Uterus (tissue), 4 donors: ENCODE measurements around the gene JAZF1. TPM values are rescaled to one million over a fixed set of nuclear protein-coding genes. Genes with fewer than 3 reads are reported as not detected.

Source experiments
- DNase-seq, 2 donors: peaks; one replicate each; pipeline ENCODE4 v3.0.0-alpha.2; 2019 to 2020
- H3K27ac ChIP-seq, 2 donors: fragments of 200-600 bp; sonication (generic); 1 replicate in 1 of 2; 2 replicates in 1 of 2; pipeline ENCODE4 v1.5.1; 2016 to 2018
- H3K27me3 ChIP-seq, 2 donors: fragments of 200-600 bp; sonication (generic); one replicate each; pipeline ENCODE4 v1.5.1; 2018 to 2019; ENCODE audit warnings: control low read depth in 1 of 2
- H3K36me3 ChIP-seq, 2 donors: fragments of 200-600 bp; sonication (generic); one replicate each; pipeline ENCODE4 v1.5.1; 2019; ENCODE audit warnings: control low read depth in 1 of 2
- H3K4me1 ChIP-seq, 2 donors: fragments of 200-600 bp; sonication (generic); one replicate each; pipeline ENCODE4 v1.5.1; 2018 to 2019; ENCODE audit warnings: control low read depth in 1 of 2
- H3K4me3 ChIP-seq, 2 donors: fragments of 200-600 bp; sonication (generic); 1 replicate in 1 of 2; 2 replicates in 1 of 2; pipeline ENCODE4 v1.5.1; 2018 to 2019; ENCODE audit warnings: mild to moderate bottlenecking in 1 of 2
- H3K9me3 ChIP-seq, 2 donors: fragments of 200-600 bp; sonication (generic); one replicate each; pipeline ENCODE4 v1.5.1; 2019; ENCODE audit warnings: control low read depth in 1 of 2
- CTCF ChIP-seq, 4 experiments: fragments of 200-600 bp in 2 of 4; fragments of 450-650 bp in 2 of 4; sonication (generic) in 2 of 4; IDR thresholded peaks; one replicate each; pipeline ENCODE4 v1.5.1; 2016 to 2019; ENCODE audit warnings: antibody characterized with exemption in 4 of 4, mild to moderate bottlenecking in 2 of 4, moderate library complexity in 1 of 4
- POLR2A ChIP-seq, 2 donors: fragments of 450-650 bp; IDR thresholded peaks; one replicate each; pipeline ENCODE4 v1.6.1; 2016; ENCODE audit warnings: antibody characterized with exemption in 2 of 2, mild to moderate bottlenecking in 1 of 2, moderate library complexity in 1 of 2
- intact Hi-C: fragments of 100-400 bp; cut with DNase I; formaldehyde crosslinking; loops from one replicate; pipeline ENCODE4 v1.15.1; 2023; ENCODE audit warnings: low total_unique reads
- total RNA-seq, 4 donors: library from RNA; depleted of rRNA in 3 of 4; stranded (reverse); fragments of >200 nt in 3 of 4; gene quantifications; one replicate each; pipeline versions ENCODE4 v1.1.0 to v1.2.4, GENCODE V29; 2014 to 2023
- donor health status: DM: yes; HTN: yes; CAD: no.

Gene JAZF1
- total RNA-seq, 4 donors from 2014 or later, result 27.6 to 58.5 (median 34.4) TPM

- intact Hi-C loops, result no loop called here
- H3K4me1 ChIP-seq, result peaks cover 0 to 16% of the 10 kb centered on the region in 2 donors
Measured at GRCh38 chr7:28033386-28033785, 147.2 kb downstream of the JAZF1 start.

GRCh38 chr7:28032738-28033380 is 147.7 kb downstream of the JAZF1 start:
- DNase-seq, result no peak
- Histone ChIP-seq H3K4me3 (no peak overlapping the region), H3K27ac (peak overlapping the region in 1 of 2 donors; percentile 77), H3K36me3 (no peaks in the 10 kb centered on the region), H3K9me3 (no peaks in the 10 kb centered on the region), H3K27me3 (no peaks in the 10 kb centered on the region), H3K4me1 (peaks cover 0 to 16% of the 10 kb centered on the region in 2 donors)
- TF ChIP-seq POLR2A (IDR thresholded peaks at IDR 0.05) (no peak), CTCF (IDR thresholded peaks at IDR 0.05) (no peak)
- intact Hi-C loops, result no loop called here

More at GRCh38 chr7:28033386-28033785, 147.2 kb downstream of the JAZF1 start:
- TF ChIP-seq POLR2A (IDR thresholded peaks at IDR 0.05) (no peak), CTCF (IDR thresholded peaks at IDR 0.05) (no peak)
- DNase-seq, result no peak
- H3K27me3 ChIP-seq, result no peaks in the 10 kb centered on the region
- H3K4me3 ChIP-seq, result no peak overlapping the region
- H3K27ac ChIP-seq, result peak overlapping the region in 1 of 2 donors; percentile 77
- no peaks in the 10 kb centered on the region for H3K36me3 ChIP-seq
- H3K9me3 ChIP-seq, result no peaks in the 10 kb centered on the region

- H3K27ac ChIP-seq, result peak overlapping the region; percentile 51 to 66
- H3K36me3 ChIP-seq, result no peaks in the 10 kb centered on the region
- H3K4me3 ChIP-seq, result no peak overlapping the region
- TF ChIP-seq POLR2A (IDR thresholded peaks at IDR 0.05), result no peak
- TF ChIP-seq CTCF (IDR thresholded peaks at IDR 0.05), result no peak
- intact Hi-C loops, result no loop called here
- peaks cover 4 to 6% of the 10 kb centered on the region in 2 donors for H3K4me1 ChIP-seq
- no peak for DNase-seq
- no peaks in the 10 kb centered on the region for H3K27me3 ChIP-seq
- H3K9me3 ChIP-seq, result no peaks in the 10 kb centered on the region
Measured at GRCh38 chr7:28029051-28029450, 151.5 kb downstream of the JAZF1 start.

- Histone ChIP-seq H3K36me3 (no peaks in the 10 kb centered on the region), H3K4me1 (peaks cover 4 to 6% of the 10 kb centered on the region in 2 donors), H3K9me3 (no peaks in the 10 kb centered on the region), H3K4me3 (no peak overlapping the region), H3K27ac (peak overlapping the region in 1 of 2 donors; percentile 66), H3K27me3 (no peaks in the 10 kb centered on the region)
- no peak for DNase-seq
- intact Hi-C loops, result no loop called here
- TF ChIP-seq POLR2A (IDR thresholded peaks at IDR 0.05) (no peak), CTCF (IDR thresholded peaks at IDR 0.05) (no peak)
Measured at GRCh38 chr7:28028471-28028870, 152.1 kb downstream of the JAZF1 start.

- intact Hi-C loops, result no loop called here
- DNase-seq, result no peak
- H3K9me3 ChIP-seq, result no peaks in the 10 kb centered on the region
- H3K36me3 ChIP-seq, result no peaks in the 10 kb centered on the region
- TF ChIP-seq POLR2A (IDR thresholded peaks at IDR 0.05) (no peak), CTCF (IDR thresholded peaks at IDR 0.05) (no peak)
- H3K4me1 ChIP-seq, result peaks cover 4 to 6% of the 10 kb centered on the region in 2 donors
- H3K27ac ChIP-seq, result peak overlapping the region in 1 of 2 donors; percentile 62
- no peaks in the 10 kb centered on the region for H3K27me3 ChIP-seq
- no peak overlapping the region for H3K4me3 ChIP-seq
Measured at GRCh38 chr7:28026237-28026636, 154.4 kb downstream of the JAZF1 start.
